Stomach (tissue), 4 donors: ENCODE data around the gene CREB3L1.

Source experiments
- EP300 ChIP-seq: sonication (generic); formaldehyde crosslinking; IDR thresholded peaks from one replicate; pipeline ENCODE4 v1.6.1; 2017; ENCODE audit warnings: antibody characterized with exemption
- POLR2A ChIP-seq, 4 donors: fragments of 450-650 bp; IDR thresholded peaks; one replicate each; pipeline ENCODE4 v1.6.1; 2016; ENCODE audit warnings: antibody characterized with exemption in 4 of 4, control low read depth in 2 of 4, mild to moderate bottlenecking in 1 of 4, moderate library complexity in 1 of 4
- POLR2AphosphoS5 ChIP-seq, 3 donors: sonication (generic); formaldehyde crosslinking; IDR thresholded peaks; one replicate each; pipeline ENCODE4 v1.6.1; 2016; ENCODE audit warnings: antibody characterized with exemption in 3 of 3
- TF ChIP-seq, protein P1 (sequence below), 7 experiments: fragments of 450-650 bp in 4 of 7; fragments of 200-600 bp in 3 of 7; sonication (generic) in 3 of 7; IDR thresholded peaks; one replicate each; pipeline ENCODE4 v1.5.1; 2016 to 2019; ENCODE audit warnings: antibody characterized with exemption in 7 of 7, control low read depth in 2 of 7, mild to moderate bottlenecking in 1 of 7

DNA sequence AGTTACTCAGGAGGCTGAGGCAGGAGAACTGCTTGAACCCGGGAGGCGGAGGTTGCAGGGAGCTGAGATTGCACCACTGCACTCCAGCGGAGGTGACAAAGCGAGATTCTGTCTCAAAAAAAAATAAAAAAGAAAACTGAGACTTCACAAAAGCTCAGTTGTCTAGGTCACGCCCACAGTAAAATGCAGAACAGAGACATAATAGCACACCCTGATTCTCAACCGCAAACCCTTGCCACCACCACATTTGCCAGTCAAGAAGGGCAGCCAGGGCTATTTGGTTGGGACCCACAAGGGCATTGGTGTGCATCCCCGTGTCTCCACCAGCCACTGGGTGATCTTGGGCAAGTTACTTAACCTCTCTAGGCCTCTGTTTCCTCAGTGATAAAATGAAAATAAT lies 25.4 kb downstream of the CREB3L1 start:
- TF ChIP-seq, protein P1, sequence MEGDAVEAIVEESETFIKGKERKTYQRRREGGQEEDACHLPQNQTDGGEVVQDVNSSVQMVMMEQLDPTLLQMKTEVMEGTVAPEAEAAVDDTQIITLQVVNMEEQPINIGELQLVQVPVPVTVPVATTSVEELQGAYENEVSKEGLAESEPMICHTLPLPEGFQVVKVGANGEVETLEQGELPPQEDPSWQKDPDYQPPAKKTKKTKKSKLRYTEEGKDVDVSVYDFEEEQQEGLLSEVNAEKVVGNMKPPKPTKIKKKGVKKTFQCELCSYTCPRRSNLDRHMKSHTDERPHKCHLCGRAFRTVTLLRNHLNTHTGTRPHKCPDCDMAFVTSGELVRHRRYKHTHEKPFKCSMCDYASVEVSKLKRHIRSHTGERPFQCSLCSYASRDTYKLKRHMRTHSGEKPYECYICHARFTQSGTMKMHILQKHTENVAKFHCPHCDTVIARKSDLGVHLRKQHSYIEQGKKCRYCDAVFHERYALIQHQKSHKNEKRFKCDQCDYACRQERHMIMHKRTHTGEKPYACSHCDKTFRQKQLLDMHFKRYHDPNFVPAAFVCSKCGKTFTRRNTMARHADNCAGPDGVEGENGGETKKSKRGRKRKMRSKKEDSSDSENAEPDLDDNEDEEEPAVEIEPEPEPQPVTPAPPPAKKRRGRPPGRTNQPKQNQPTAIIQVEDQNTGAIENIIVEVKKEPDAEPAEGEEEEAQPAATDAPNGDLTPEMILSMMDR (IDR thresholded peaks at IDR 0.05) = no peak
- TF ChIP-seq POLR2A (IDR thresholded peaks at IDR 0.05) = no peak
- TF ChIP-seq POLR2AphosphoS5 (IDR thresholded peaks at IDR 0.05) = no peak
- TF ChIP-seq EP300 = no peak
